ENCODE data around the gene ORC3. TPM values are rescaled to one million over a fixed set of nuclear protein-coding genes. Genes with fewer than 3 reads are reported as not detected.

The ORC3 gene
- total and polyA plus RNA-seq, 2 donors (not counting 3 experiments of a cell fraction or from before 2014, with no cell fraction given), result 9.2 to 17.9 TPM

- Histone ChIP-seq H3K79me2 (ENCODE audit: control insufficient read depth, insufficient read depth, low read length) (no peaks in the 10 kb centered on the region), H3K4me3 (replicated peaks in 1 of 3; ENCODE audit: insufficient read depth in 1 of 3, low read depth in 1 of 3, low read length in 3 of 3) (no peak overlapping the region), H3K27me3 (ENCODE audit: control insufficient read depth in 2 of 2, insufficient read depth in 2 of 2, low read length in 2 of 2) (no peaks in the 10 kb centered on the region), H3K9me1 (replicated peaks; ENCODE audit: control insufficient read depth, extremely low read depth, insufficient read depth, low read length) (no peaks in the 10 kb centered on the region), H3K36me3 (ENCODE audit: control insufficient read depth in 2 of 2, extremely low read depth in 1 of 2, insufficient read depth in 2 of 2, low read length in 2 of 2) (no peaks in the 10 kb centered on the region), H4K20me1 (replicated peaks; ENCODE audit: control insufficient read depth, extremely low read depth, insufficient read depth, low read length) (no peaks in the 10 kb centered on the region), H3K27ac (ENCODE audit: insufficient read depth, low read depth, low read length) (no peak overlapping the region), H3K9ac (replicated peaks; ENCODE audit: extremely low read depth, insufficient read depth, low read length) (no peak overlapping the region), H3K4me1 (ENCODE audit: control insufficient read depth, extremely low read depth, insufficient read depth, low read length) (peaks cover 10% of the 10 kb centered on the region), H2AFZ (ENCODE audit: low read depth, low read length) (no peak overlapping the region), H3K4me2 (ENCODE audit: insufficient read depth, low read length) (no peak overlapping the region), H3K9me3 (replicated peaks; ENCODE audit: control insufficient read depth, insufficient read depth, low read length) (no peaks in the 10 kb centered on the region)
- no TSS peak for BruUV-seq (replicated peaks)
- ChIA-PET POLR2A (no interaction called here), CTCF (interaction anchor here (1.1 to 1.8 kb wide), 3 partner anchors 9 to 16 kb away, joined by 3 to 6 read pairs (median 4); no protein-coding TSS in a partner anchor)
- no peak for FAIRE-seq
- intact Hi-C loops (cut with micrococcal nuclease), result no loop called here
- dilution Hi-C loops (cut with MboI; ENCODE audit: extremely low pct_ligation_motif_present, low sequenced_read_pairs), result no loop called here
- TF ChIP-seq MAX (IDR thresholded peaks at IDR 0.05; ENCODE audit: insufficient read depth, insufficient read length) (no peak), POLR2AphosphoS5 (IDR thresholded peaks at IDR 0.05; ENCODE audit: insufficient read depth, low read depth, low read length) (no peak), JUN (IDR thresholded peaks at IDR 0.05; ENCODE audit: borderline replicate concordance, insufficient read depth, insufficient read length, low read depth) (no peak), FOS (IDR thresholded peaks at IDR 0.05; ENCODE audit: borderline replicate concordance, insufficient read depth, low read length) (no peak), POLR2A (IDR thresholded peaks at IDR 0.05; ENCODE audit: low read depth, low read length) (no peak), CTCF (IDR thresholded peaks at IDR 0.05; ENCODE audit: extremely low read depth in 1 of 2, insufficient read depth in 1 of 2, low read depth in 1 of 2, low read length in 2 of 2) (no peak), EZH2 (IDR thresholded peaks at IDR 0.05; ENCODE audit: borderline replicate concordance, low read depth, low read length, severe bottlenecking) (no peak), MYC (IDR thresholded peaks at IDR 0.05; ENCODE audit: low read depth, low read length) (no peak), GATA2 (IDR thresholded peaks at IDR 0.05; ENCODE audit: insufficient read depth, insufficient read length, low read depth, low read length) (no peak)
- peak; percentile 44 for DNase-seq (ENCODE audit: low read depth, low spot score)
These were observed 66.9 kb downstream of the ORC3 start for GRCh38 chr6:87656857-87657256.
